Measurements from ENCODE around the gene FAM174C.

FAM174C gene

GRCh38 chr19:1275260-1275975 lies at the start of gene FAM174C:
TSS of gene FAM174C (plus strand) at chr19:1275530. CDS start at chr19:1275550, 20 bp downstream.
- no peak for TF ChIP-seq CTCF (IDR thresholded peaks at IDR 0.05)
- H3K27ac ChIP-seq = peak within 1 kb of the TSS; percentile 92 to 97
- H3K4me3 ChIP-seq = peak within 1 kb of the TSS; percentile 83
- peak; percentile 96 for DNase-seq (ENCODE audit: low spot score)

GRCh38 chr19:1226227-1226518 lies 49.2 kb upstream of the FAM174C start:
- no peak for TF ChIP-seq CTCF (IDR thresholded peaks at IDR 0.05)
- Histone ChIP-seq H3K27ac (no peak overlapping the region), H3K4me3 (no peak overlapping the region)
- DNase-seq (ENCODE audit: low spot score) = no peak

DNA sequence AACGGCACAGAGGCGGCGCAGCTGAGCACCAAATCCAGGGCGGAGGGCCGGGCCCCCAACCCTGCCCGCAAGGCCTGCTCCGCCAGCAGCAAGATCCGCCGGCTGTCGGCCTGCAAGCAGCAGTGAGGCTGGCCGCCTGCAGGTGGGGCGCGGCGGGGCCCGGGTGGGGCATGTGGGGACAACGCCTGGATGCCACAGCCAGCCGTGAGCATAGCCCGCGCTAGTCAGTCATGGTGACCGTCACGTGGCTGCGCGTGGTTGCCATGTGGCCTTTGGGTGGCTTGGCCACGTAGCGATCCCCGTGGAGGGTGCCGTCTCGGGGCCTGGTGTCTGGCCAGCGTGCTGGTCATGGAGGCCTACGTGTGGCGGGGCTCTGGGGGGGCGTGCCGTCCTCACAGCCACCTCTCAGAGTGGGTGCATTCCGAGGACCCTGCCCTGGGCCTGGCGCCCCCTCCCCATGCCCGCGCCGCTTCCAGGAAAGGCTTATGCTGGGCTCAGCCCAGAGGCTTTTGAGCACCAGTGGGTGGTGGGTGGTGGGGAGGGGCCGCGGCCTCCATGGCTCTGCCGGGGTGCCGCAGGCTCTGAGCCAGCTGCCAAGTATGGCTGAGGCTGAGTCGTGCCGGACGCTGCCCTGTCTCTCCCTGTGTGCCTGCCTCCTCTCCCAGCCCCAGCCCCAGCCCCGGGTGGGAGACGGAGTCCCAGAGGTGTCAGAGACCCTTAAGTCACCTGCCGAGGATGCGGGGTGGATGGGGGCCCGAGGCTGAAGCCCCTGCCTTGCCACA lies 48.6 kb upstream of the FAM174C start:
- Histone ChIP-seq H3K27ac (no peak overlapping the region), H3K4me3 (no peak overlapping the region)
- no peak for TF ChIP-seq CTCF (IDR thresholded peaks at IDR 0.05)
- no peak for DNase-seq (ENCODE audit: low spot score)

DNA sequence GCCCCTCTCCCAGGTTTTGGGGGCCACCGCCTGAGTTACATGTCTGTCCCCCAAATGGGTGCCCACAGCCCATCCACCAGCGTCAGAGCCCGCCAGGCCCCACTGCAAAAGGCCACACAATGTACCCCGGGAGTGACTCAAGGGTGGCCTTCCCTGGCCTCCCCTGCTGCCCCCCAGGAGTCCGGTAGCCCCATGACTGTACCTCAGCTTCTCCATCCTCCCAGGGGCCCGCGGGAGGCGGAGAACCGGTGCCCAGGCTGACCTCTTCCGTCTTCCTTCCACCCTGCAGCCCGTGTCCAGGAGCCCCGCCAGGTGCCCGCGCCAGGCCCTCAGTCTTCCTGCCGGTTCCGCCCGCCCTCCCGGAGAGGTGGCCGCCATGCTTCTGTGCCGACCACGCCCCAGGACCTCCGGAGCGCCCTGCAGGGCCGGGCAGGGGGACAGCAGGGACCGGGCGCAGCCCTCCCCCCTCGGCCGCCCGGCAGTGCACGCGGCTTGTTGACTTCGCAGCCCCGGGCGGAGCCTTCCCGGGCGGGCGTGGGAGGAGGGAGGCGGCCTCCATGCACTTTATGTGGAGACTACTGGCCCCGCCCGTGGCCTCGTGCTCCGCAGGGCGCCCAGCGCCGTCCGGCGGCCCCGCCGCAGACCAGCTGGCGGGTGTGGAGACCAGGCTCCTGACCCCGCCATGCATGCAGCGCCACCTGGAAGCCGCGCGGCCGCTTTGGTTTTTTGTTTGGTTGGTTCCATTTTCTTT lies 47.9 kb upstream of the FAM174C start:
- DNase-seq (ENCODE audit: low spot score) = no peak
- H3K4me3 ChIP-seq = no peak overlapping the region

GRCh38 chr19:1228161-1228957 lies 47.0 kb upstream of the FAM174C start:
- Histone ChIP-seq H3K27ac (no peak overlapping the region), H3K4me3 (no peak overlapping the region)
- no peak for TF ChIP-seq CTCF (IDR thresholded peaks at IDR 0.05)
- DNase-seq (ENCODE audit: low spot score) = no peak

More for the DNA sequence above, 47.9 kb upstream of the FAM174C start:
- H3K27ac ChIP-seq = no peak overlapping the region
- TF ChIP-seq CTCF (IDR thresholded peaks at IDR 0.05) = no peak

GRCh38 chr19:1229056-1229923 lies 46.0 kb upstream of the FAM174C start:
- DNase-seq (ENCODE audit: low spot score) = no peak
- Histone ChIP-seq H3K27ac (no peak overlapping the region), H3K4me3 (no peak overlapping the region)
- no peak for TF ChIP-seq CTCF (IDR thresholded peaks at IDR 0.05)
